Measurements from ENCODE around the gene TBXA2R. TPM values are rescaled to one million over a fixed set of nuclear protein-coding genes. Genes with fewer than 3 reads are reported as not detected.

The TBXA2R gene
- total and polyA plus RNA-seq, 2 of the 8 experiments (the other 6 are each of a cell fraction or from before 2014, with no cell fraction given): 0.39 to 0.50 TPM

DNA sequence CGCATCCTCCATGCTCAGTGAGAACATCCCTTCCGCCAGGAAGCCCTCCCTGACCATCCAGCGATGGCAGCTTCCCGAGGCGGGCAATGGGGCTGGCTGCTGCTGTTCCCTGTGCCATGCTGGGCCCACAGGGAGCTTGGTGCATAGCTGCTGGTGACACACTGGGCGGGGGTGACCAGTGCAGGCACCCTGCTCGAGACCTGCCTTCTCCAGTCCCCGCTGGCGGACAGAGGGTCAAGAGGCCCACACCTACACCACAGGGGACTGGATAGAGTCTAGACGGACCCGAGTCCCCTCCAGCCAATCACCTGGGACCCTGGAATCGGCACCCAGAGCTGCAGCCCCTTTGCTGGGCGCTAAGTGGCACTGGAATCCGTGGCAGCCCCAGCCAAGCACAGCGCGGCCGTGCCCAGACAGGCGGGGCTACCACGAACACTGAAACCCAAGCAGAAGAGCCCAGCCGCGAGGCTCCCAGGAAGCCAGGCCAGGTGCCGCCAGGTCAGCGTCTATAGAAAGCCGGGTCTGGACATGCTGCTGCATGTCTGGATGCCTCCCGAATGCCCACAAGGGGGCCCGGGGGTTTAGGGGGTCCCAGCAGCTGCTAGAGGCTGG lies 9.0 kb upstream of the TBXA2R start (continued):
- TF ChIP-seq KDM1A (IDR thresholded peaks at IDR 0.05; ENCODE audit: borderline replicate concordance, low read length): no peak
- TF ChIP-seq RNF2 (IDR thresholded peaks at IDR 0.05; ENCODE audit: borderline replicate concordance, low read depth, low read length, missing control alignments, poor library complexity, severe bottlenecking): no peak
- TF ChIP-seq JUN (IDR thresholded peaks at IDR 0.05; ENCODE audit: low read depth, low read length): no peak
- TF ChIP-seq, protein P1, sequence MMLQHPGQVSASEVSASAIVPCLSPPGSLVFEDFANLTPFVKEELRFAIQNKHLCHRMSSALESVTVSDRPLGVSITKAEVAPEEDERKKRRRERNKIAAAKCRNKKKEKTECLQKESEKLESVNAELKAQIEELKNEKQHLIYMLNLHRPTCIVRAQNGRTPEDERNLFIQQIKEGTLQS (IDR thresholded peaks at IDR 0.05; ENCODE audit: insufficient read depth, low read depth, low read length): no peak
- TF ChIP-seq, protein P2, sequence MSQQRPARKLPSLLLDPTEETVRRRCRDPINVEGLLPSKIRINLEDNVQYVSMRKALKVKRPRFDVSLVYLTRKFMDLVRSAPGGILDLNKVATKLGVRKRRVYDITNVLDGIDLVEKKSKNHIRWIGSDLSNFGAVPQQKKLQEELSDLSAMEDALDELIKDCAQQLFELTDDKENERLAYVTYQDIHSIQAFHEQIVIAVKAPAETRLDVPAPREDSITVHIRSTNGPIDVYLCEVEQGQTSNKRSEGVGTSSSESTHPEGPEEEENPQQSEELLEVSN (IDR thresholded peaks at IDR 0.05): no peak
- no peak for TF ChIP-seq FOSL1 (IDR thresholded peaks at IDR 0.05; ENCODE audit: insufficient read depth, low read depth, low read length)
- TF ChIP-seq, protein P3, sequence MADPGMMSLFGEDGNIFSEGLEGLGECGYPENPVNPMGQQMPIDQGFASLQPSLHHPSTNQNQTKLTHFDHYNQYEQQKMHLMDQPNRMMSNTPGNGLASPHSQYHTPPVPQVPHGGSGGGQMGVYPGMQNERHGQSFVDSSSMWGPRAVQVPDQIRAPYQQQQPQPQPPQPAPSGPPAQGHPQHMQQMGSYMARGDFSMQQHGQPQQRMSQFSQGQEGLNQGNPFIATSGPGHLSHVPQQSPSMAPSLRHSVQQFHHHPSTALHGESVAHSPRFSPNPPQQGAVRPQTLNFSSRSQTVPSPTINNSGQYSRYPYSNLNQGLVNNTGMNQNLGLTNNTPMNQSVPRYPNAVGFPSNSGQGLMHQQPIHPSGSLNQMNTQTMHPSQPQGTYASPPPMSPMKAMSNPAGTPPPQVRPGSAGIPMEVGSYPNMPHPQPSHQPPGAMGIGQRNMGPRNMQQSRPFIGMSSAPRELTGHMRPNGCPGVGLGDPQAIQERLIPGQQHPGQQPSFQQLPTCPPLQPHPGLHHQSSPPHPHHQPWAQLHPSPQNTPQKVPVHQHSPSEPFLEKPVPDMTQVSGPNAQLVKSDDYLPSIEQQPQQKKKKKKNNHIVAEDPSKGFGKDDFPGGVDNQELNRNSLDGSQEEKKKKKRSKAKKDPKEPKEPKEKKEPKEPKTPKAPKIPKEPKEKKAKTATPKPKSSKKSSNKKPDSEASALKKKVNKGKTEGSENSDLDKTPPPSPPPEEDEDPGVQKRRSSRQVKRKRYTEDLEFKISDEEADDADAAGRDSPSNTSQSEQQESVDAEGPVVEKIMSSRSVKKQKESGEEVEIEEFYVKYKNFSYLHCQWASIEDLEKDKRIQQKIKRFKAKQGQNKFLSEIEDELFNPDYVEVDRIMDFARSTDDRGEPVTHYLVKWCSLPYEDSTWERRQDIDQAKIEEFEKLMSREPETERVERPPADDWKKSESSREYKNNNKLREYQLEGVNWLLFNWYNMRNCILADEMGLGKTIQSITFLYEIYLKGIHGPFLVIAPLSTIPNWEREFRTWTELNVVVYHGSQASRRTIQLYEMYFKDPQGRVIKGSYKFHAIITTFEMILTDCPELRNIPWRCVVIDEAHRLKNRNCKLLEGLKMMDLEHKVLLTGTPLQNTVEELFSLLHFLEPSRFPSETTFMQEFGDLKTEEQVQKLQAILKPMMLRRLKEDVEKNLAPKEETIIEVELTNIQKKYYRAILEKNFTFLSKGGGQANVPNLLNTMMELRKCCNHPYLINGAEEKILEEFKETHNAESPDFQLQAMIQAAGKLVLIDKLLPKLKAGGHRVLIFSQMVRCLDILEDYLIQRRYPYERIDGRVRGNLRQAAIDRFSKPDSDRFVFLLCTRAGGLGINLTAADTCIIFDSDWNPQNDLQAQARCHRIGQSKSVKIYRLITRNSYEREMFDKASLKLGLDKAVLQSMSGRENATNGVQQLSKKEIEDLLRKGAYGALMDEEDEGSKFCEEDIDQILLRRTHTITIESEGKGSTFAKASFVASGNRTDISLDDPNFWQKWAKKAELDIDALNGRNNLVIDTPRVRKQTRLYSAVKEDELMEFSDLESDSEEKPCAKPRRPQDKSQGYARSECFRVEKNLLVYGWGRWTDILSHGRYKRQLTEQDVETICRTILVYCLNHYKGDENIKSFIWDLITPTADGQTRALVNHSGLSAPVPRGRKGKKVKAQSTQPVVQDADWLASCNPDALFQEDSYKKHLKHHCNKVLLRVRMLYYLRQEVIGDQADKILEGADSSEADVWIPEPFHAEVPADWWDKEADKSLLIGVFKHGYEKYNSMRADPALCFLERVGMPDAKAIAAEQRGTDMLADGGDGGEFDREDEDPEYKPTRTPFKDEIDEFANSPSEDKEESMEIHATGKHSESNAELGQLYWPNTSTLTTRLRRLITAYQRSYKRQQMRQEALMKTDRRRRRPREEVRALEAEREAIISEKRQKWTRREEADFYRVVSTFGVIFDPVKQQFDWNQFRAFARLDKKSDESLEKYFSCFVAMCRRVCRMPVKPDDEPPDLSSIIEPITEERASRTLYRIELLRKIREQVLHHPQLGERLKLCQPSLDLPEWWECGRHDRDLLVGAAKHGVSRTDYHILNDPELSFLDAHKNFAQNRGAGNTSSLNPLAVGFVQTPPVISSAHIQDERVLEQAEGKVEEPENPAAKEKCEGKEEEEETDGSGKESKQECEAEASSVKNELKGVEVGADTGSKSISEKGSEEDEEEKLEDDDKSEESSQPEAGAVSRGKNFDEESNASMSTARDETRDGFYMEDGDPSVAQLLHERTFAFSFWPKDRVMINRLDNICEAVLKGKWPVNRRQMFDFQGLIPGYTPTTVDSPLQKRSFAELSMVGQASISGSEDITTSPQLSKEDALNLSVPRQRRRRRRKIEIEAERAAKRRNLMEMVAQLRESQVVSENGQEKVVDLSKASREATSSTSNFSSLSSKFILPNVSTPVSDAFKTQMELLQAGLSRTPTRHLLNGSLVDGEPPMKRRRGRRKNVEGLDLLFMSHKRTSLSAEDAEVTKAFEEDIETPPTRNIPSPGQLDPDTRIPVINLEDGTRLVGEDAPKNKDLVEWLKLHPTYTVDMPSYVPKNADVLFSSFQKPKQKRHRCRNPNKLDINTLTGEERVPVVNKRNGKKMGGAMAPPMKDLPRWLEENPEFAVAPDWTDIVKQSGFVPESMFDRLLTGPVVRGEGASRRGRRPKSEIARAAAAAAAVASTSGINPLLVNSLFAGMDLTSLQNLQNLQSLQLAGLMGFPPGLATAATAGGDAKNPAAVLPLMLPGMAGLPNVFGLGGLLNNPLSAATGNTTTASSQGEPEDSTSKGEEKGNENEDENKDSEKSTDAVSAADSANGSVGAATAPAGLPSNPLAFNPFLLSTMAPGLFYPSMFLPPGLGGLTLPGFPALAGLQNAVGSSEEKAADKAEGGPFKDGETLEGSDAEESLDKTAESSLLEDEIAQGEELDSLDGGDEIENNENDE (IDR thresholded peaks at IDR 0.05; ENCODE audit: insufficient replicate concordance, low read length): no peak
